Bronchial epithelial cell (primary cell): Measurements from ENCODE around the gene CTDSPL. TPM values are rescaled to one million over a fixed set of nuclear protein-coding genes. Genes with fewer than 3 reads are reported as not detected.

ENCODE experiments used
- DNase-seq: peaks from one replicate; pipeline ENCODE4 v3.0.0-alpha.2; 2010; ENCODE audit warnings: low read depth
- FAIRE-seq: peaks from 2 replicates; lab custom pipeline; 2011; peaks lifted over from hg19 to GRCh38; lab: Jason Lieb, UNC
- H3K27me3 ChIP-seq: 2 replicates; pipeline ENCODE4 v1.5.1; 2011; ENCODE audit warnings: low read length; ENCODE audit not compliant: control insufficient read depth, insufficient read depth
- H3K36me3 ChIP-seq: 2 replicates; pipeline ENCODE4 v1.5.1; 2011; ENCODE audit warnings: low read length; ENCODE audit not compliant: control insufficient read depth, insufficient read depth
- H3K4me3 ChIP-seq: 2 replicates; pipeline ENCODE4 v1.5.1; 2011; ENCODE audit warnings: mild to moderate bottlenecking, low read depth, low read length, control low read depth
- total RNA-seq: library from RNA; depleted of rRNA; stranded (reverse); fragments of >200 nt; gene quantifications from 2 replicates; pipeline ENCODE4 v1.2.1, GENCODE V29; 2014
- TF ChIP-seq, protein P1 (sequence below): IDR thresholded peaks from 2 replicates; pipeline ENCODE4 v1.5.1; 2011; ENCODE audit warnings: mild to moderate bottlenecking, moderate library complexity, low read length, control low read depth, inconsistent platforms; ENCODE audit not compliant: insufficient read depth, severe bottlenecking

The CTDSPL gene
- total RNA-seq, 1 donor from 2014 or later, result 80.6 TPM

GRCh38 chr3:38003817-38004414, 142.2 kb downstream of the CTDSPL start:
- Histone ChIP-seq H3K27me3 (no peaks in the 10 kb centered on the region), H3K36me3 (peaks cover 41% of the 10 kb centered on the region), H3K4me3 (no peak overlapping the region)
- FAIRE-seq (no peak), DNase-seq (no peak)
- TF ChIP-seq, protein P1, sequence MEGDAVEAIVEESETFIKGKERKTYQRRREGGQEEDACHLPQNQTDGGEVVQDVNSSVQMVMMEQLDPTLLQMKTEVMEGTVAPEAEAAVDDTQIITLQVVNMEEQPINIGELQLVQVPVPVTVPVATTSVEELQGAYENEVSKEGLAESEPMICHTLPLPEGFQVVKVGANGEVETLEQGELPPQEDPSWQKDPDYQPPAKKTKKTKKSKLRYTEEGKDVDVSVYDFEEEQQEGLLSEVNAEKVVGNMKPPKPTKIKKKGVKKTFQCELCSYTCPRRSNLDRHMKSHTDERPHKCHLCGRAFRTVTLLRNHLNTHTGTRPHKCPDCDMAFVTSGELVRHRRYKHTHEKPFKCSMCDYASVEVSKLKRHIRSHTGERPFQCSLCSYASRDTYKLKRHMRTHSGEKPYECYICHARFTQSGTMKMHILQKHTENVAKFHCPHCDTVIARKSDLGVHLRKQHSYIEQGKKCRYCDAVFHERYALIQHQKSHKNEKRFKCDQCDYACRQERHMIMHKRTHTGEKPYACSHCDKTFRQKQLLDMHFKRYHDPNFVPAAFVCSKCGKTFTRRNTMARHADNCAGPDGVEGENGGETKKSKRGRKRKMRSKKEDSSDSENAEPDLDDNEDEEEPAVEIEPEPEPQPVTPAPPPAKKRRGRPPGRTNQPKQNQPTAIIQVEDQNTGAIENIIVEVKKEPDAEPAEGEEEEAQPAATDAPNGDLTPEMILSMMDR, result no peak

DNA sequence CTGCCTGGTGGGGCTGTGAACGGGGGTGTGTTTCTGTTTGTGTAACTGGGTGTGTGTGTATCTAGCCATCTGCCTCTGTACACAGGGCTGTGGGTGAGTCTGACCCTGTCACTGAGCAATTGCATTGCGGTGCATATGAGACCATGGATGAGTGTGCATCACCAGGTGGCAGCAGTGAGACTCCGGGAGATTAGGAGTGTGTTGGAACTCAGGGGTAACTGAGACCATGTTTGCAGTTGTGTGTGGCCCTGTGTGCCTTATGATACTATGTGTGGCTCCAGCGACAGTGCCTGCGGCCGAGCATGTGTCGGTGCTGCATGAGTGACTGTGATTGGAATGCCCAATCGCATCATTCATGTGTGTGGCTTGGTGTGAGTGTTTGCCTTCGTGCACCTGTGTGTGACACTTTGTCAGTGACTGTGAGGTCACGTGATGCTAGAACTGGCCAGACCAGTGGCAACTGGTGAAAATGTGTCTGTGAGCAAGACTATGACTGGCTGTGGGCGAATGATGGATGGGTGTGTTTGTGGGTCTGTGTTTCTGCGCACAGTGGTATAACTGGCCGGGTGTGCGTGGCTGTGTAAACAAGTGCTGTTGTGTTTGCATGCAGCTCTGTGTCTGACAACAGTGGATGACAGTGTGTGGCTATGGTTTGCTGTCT, 142.9 kb downstream of the CTDSPL start:
- DNase-seq (peak; percentile 75), FAIRE-seq (peak; percentile 97)
- Histone ChIP-seq H3K4me3 (no peak overlapping the region), H3K36me3 (peaks cover 39% of the 10 kb centered on the region), H3K27me3 (no peaks in the 10 kb centered on the region)
- TF ChIP-seq, protein P1, result peak; percentile 84

DNA sequence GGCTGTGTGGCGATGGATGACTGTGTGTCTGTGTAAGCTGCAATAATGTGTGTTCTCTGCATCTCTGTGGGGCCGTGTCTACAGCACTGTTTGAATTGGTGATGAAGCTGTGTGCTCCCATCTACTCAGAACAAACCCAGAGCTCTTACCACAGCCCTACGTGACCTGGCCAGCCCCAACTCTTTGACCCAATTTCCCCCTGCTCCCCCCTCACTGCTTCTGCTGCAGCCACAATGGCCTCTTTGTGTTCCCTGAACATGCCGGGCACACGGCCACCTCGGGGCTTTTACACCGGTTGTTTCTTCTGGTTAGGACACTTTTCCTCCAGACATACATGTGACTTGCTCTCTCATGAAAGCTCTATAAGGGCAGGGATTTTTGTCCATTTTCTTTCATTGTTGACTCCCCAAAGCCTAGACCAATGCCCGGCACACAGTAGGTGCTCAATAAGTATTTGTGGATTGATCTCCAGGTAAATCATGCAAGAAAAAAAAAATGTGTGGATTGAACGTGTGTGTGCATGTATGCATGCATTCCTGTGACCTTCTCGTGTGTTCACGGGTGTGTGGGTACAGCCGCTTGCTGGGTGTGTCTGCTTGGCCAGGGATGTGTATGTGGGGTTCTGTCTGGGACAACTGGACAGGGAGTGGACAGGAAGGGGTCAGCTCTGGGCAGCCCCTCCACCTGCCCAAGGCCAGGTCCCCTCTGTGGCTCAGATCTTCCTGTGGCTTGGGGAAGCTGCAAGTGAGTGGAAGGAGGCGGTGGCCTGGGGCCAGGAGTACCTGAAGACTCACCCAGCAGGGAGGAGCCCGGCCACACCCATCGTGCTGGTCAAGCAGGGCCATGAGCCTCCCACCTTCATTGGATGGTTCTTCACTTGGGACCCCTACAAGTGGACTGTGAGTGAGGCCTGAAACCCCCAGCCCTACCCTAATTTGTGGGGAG, 143.7 kb downstream of the CTDSPL start:
- peaks cover 38% of the 10 kb centered on the region for H3K36me3 ChIP-seq
- DNase-seq (no peak), FAIRE-seq (no peak)
- TF ChIP-seq, protein P1, result no peak
- no peak overlapping the region for H3K4me3 ChIP-seq
- no peaks in the 10 kb centered on the region for H3K27me3 ChIP-seq

GRCh38 chr3:38006031-38006430, 144.4 kb downstream of the CTDSPL start:
- no peaks in the 10 kb centered on the region for H3K27me3 ChIP-seq
- DNase-seq (no peak), FAIRE-seq (no peak)
- peaks cover 32% of the 10 kb centered on the region for H3K36me3 ChIP-seq
- TF ChIP-seq, protein P1, result no peak
- no peak overlapping the region for H3K4me3 ChIP-seq

DNA sequence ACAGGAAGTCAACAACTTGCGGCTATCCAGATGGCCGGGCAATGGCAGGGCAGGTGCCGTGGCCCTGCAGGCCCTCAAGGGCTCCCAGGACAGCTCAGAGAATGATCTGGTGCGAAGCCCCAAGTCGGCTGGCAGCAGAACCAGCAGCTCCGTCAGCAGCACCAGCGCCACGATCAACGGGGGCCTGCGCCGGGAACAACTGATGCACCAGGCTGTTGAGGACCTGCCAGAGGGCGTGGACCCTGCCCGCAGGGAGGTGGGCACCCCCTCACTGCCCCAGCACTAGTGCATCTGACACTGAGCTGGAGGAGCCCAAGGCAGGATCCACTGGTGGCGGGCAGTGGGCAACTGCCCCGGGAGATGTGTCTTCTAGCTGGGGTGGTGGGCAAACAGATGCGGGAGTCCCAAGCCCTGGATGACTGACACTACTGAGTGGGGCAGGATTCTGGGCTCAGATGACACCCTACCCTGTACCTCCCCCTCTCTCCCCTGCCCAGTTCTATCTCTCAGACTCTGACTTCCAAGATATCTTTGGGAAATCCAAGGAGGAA, 144.8 kb downstream of the CTDSPL start:
- DNase-seq (no peak), FAIRE-seq (no peak)
- Histone ChIP-seq H3K27me3 (no peaks in the 10 kb centered on the region), H3K36me3 (peaks cover 31% of the 10 kb centered on the region), H3K4me3 (no peak overlapping the region)
- TF ChIP-seq, protein P1, result no peak
